ENCODE data around the gene HES4. TPM values are rescaled to one million over a fixed set of nuclear protein-coding genes. Genes with fewer than 3 reads are reported as not detected.

HES4 gene
- total and polyA plus RNA-seq, 2 of the 13 experiments (the other 11 are each of a cell fraction or from before 2014, with no cell fraction given): 8.8 to 10.6 TPM

DNA sequence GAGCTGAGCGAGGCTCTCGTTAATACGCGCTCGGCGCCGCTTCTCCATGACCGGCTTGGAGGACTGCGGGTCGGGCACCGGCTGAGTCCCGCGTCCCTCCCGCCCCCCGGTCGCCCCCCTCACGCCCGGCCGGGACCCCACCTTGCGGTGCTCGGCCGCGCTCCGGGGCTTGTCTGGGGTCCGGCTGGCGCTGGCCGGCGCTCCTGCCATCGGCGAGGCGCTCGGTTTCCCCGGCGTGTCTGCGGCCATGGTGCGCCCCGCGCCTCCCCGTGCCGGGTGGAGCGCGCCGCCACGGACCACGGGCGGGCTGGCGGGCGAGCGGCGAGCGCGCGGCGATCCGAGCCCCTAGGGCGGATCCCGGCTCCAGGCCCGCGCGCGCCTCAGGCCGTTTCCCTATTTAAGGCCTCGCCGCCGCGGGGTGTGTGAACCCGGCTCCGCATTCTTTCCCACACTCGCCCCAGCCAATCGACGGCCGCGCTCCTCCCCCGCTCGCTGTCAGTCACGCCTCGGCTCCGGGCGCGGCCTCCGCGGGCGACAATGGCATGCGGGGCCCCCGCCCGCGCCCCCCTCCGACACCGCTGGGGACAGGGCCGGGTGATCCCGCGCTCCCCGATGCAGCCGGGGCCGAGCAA is at the start of gene HES4 (continued):
- TF ChIP-seq CEBPB (IDR thresholded peaks at IDR 0.05; ENCODE audit: borderline replicate concordance, low read depth, low read length) (no peak), NCOA2 (CRISPR knock-in tag; IDR thresholded peaks at IDR 0.05) (peak; percentile 10; the same call in 1 of the 2 replicates), TCF7 (IDR thresholded peaks at IDR 0.05; ENCODE audit: low read depth) (no peak), TP53 (CRISPR knock-in tag; conservative IDR thresholded peaks at IDR 0.05) (no peak), ZFP41 (CRISPR knock-in tag; IDR thresholded peaks at IDR 0.05; ENCODE audit: borderline replicate concordance) (no peak), ZNF556 (CRISPR knock-in tag; IDR thresholded peaks at IDR 0.05; ENCODE audit: borderline replicate concordance) (peak; percentile 20), SPEN (CRISPR knock-in tag; IDR thresholded peaks at IDR 0.05; ENCODE audit: low read depth) (peak; percentile 74; the same call in 1 of the 2 replicates), DR1 (CRISPR knock-in tag; IDR thresholded peaks at IDR 0.05) (peak; percentile 82), NFYB (CRISPR knock-in tag; IDR thresholded peaks at IDR 0.05) (peak; percentile 76), HCFC1 (IDR thresholded peaks at IDR 0.05; ENCODE audit: low read depth, low read length) (0 out of 2 replicates have a peak, but pooled peaks have one; percentile 10), ZNF34 (CRISPR knock-in tag; IDR thresholded peaks at IDR 0.05; ENCODE audit: borderline replicate concordance) (peak; percentile 9; the same call in 1 of the 2 replicates), REPIN1 (CRISPR knock-in tag; IDR thresholded peaks at IDR 0.05; ENCODE audit: borderline replicate concordance, low read depth) (no peak), ZNF563 (CRISPR knock-in tag; IDR thresholded peaks at IDR 0.05) (peak; percentile 8; the same call in 1 of the 2 replicates)
- TF ChIP-seq, protein P1, sequence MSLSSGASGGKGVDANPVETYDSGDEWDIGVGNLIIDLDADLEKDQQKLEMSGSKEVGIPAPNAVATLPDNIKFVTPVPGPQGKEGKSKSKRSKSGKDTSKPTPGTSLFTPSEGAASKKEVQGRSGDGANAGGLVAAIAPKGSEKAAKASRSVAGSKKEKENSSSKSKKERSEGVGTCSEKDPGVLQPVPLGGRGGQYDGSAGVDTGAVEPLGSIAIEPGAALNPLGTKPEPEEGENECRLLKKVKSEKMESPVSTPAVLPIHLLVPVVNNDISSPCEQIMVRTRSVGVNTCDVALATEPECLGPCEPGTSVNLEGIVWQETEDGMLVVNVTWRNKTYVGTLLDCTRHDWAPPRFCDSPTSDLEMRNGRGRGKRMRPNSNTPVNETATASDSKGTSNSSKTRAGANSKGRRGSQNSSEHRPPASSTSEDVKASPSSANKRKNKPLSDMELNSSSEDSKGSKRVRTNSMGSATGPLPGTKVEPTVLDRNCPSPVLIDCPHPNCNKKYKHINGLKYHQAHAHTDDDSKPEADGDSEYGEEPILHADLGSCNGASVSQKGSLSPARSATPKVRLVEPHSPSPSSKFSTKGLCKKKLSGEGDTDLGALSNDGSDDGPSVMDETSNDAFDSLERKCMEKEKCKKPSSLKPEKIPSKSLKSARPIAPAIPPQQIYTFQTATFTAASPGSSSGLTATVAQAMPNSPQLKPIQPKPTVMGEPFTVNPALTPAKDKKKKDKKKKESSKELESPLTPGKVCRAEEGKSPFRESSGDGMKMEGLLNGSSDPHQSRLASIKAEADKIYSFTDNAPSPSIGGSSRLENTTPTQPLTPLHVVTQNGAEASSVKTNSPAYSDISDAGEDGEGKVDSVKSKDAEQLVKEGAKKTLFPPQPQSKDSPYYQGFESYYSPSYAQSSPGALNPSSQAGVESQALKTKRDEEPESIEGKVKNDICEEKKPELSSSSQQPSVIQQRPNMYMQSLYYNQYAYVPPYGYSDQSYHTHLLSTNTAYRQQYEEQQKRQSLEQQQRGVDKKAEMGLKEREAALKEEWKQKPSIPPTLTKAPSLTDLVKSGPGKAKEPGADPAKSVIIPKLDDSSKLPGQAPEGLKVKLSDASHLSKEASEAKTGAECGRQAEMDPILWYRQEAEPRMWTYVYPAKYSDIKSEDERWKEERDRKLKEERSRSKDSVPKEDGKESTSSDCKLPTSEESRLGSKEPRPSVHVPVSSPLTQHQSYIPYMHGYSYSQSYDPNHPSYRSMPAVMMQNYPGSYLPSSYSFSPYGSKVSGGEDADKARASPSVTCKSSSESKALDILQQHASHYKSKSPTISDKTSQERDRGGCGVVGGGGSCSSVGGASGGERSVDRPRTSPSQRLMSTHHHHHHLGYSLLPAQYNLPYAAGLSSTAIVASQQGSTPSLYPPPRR (CRISPR knock-in tag; IDR thresholded peaks at IDR 0.05; ENCODE audit: borderline replicate concordance): 0 out of 2 replicates have a peak, but pooled peaks have one; percentile 19
- TF ChIP-seq, protein P2, sequence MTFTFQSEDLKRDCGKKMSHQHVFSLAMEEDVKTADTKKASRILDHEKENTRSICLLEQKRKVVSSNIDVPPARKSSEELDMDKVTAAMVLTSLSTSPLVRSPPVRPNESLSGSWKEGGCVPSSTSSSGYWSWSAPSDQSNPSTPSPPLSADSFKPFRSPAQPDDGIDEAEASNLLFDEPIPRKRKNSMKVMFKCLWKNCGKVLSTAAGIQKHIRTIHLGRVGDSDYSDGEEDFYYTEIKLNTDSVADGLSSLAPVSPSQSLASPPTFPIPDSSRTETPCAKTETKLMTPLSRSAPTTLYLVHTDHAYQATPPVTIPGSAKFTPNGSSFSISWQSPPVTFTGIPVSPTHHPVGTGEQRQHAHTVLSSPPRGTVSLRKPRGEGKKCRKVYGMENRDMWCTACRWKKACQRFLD (CRISPR knock-in tag; IDR thresholded peaks at IDR 0.05; ENCODE audit: borderline replicate concordance): 0 out of 2 replicates have a peak, but pooled peaks have one; percentile 18
- TF ChIP-seq, protein P3, sequence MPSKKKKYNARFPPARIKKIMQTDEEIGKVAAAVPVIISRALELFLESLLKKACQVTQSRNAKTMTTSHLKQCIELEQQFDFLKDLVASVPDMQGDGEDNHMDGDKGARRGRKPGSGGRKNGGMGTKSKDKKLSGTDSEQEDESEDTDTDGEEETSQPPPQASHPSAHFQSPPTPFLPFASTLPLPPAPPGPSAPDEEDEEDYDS (CRISPR knock-in tag; IDR thresholded peaks at IDR 0.05): peak; percentile 97
- TF ChIP-seq, protein P4, sequence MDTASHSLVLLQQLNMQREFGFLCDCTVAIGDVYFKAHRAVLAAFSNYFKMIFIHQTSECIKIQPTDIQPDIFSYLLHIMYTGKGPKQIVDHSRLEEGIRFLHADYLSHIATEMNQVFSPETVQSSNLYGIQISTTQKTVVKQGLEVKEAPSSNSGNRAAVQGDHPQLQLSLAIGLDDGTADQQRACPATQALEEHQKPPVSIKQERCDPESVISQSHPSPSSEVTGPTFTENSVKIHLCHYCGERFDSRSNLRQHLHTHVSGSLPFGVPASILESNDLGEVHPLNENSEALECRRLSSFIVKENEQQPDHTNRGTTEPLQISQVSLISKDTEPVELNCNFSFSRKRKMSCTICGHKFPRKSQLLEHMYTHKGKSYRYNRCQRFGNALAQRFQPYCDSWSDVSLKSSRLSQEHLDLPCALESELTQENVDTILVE (CRISPR knock-in tag; IDR thresholded peaks at IDR 0.05): 0 out of 2 replicates have a peak, but pooled peaks have one; percentile 96
- TF ChIP-seq, protein P5, sequence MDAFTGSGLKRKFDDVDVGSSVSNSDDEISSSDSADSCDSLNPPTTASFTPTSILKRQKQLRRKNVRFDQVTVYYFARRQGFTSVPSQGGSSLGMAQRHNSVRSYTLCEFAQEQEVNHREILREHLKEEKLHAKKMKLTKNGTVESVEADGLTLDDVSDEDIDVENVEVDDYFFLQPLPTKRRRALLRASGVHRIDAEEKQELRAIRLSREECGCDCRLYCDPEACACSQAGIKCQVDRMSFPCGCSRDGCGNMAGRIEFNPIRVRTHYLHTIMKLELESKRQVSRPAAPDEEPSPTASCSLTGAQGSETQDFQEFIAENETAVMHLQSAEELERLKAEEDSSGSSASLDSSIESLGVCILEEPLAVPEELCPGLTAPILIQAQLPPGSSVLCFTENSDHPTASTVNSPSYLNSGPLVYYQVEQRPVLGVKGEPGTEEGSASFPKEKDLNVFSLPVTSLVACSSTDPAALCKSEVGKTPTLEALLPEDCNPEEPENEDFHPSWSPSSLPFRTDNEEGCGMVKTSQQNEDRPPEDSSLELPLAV (CRISPR knock-in tag; conservative IDR thresholded peaks at IDR 0.05; ENCODE audit: low read depth): 0 out of 2 replicates have a peak, but pooled peaks have one; percentile 55
- TF ChIP-seq, protein P6, sequence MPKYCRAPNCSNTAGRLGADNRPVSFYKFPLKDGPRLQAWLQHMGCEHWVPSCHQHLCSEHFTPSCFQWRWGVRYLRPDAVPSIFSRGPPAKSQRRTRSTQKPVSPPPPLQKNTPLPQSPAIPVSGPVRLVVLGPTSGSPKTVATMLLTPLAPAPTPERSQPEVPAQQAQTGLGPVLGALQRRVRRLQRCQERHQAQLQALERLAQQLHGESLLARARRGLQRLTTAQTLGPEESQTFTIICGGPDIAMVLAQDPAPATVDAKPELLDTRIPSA (CRISPR knock-in tag; IDR thresholded peaks at IDR 0.05; ENCODE audit: borderline replicate concordance): 0 out of 2 replicates have a peak, but pooled peaks have one; percentile 40

Measured in HepG2 (cell line).